ENCODE results near the gene ANXA5.

GRCh38 chr4:121707344-121707743, 10.6 kb upstream of the ANXA5 start:
- TF ChIP-seq, protein P1, sequence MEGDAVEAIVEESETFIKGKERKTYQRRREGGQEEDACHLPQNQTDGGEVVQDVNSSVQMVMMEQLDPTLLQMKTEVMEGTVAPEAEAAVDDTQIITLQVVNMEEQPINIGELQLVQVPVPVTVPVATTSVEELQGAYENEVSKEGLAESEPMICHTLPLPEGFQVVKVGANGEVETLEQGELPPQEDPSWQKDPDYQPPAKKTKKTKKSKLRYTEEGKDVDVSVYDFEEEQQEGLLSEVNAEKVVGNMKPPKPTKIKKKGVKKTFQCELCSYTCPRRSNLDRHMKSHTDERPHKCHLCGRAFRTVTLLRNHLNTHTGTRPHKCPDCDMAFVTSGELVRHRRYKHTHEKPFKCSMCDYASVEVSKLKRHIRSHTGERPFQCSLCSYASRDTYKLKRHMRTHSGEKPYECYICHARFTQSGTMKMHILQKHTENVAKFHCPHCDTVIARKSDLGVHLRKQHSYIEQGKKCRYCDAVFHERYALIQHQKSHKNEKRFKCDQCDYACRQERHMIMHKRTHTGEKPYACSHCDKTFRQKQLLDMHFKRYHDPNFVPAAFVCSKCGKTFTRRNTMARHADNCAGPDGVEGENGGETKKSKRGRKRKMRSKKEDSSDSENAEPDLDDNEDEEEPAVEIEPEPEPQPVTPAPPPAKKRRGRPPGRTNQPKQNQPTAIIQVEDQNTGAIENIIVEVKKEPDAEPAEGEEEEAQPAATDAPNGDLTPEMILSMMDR (conservative IDR thresholded peaks at IDR 0.05), result no peak
- no peak for TF ChIP-seq EZH2 (IDR thresholded peaks at IDR 0.05; ENCODE audit: low read depth)

Data from PC-9 (cell line).